ENCODE data around the gene ASTN1.

DNA sequence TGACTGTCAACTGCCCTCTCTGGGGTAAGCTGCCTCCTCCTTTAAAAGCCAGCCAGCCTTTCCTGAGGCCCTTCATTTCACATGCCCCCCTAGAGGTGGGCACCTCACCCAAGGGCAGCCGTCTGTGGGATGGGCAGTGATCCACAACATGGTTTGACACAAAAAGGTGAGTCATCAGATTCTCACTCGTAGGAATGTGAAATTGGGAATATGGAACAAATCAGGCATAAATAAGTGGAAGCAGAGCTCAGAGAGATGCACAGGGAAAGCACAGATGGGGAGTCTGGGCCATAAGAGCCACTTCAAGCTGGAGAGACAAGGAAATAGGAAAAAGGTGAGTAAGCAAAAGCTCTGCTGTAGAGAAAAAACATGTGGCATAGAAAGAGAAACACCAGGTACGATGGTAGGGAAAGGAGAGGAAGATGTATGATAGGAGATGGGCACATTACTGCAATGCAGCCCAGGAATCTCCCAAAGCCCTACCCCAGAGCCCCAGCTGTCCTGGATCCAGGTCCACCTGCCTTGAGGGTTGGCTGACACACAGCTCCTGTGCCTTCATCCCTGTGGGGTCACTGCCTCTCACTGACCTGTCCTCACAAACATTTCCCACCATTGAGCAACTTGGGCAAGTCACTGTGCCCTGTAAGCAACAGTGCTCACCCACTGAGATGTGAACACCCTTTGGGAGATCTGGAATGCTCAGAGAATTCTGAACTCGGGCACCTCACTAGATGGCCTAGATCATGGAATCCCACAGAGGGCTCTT is 86.6 kb downstream of the ASTN1 start:
- TF ChIP-seq CTCF (tag by site-specific recombination; IDR thresholded peaks at IDR 0.05) (no peak), GFI1B (tag by site-specific recombination; IDR thresholded peaks at IDR 0.05) (no peak), KLF7 (tag by site-specific recombination; IDR thresholded peaks at IDR 0.05; ENCODE audit: borderline replicate concordance) (no peak), ZBTB17 (tag by site-specific recombination; IDR thresholded peaks at IDR 0.05) (no peak), EGR2 (tag by site-specific recombination; IDR thresholded peaks at IDR 0.05; ENCODE audit: low read depth) (no peak), ZNF610 (tag by site-specific recombination; IDR thresholded peaks at IDR 0.05; ENCODE audit: borderline replicate concordance) (no peak), BCL11A (tag by site-specific recombination; IDR thresholded peaks at IDR 0.05; ENCODE audit: low read depth) (no peak), PRDM4 (tag by site-specific recombination; IDR thresholded peaks at IDR 0.05) (no peak)
